Erythroblast (primary cell): ENCODE data around the gene SERPINA5.

Source experiments
- GATA1 ChIP-seq: IDR thresholded peaks from 2 replicates; pipeline ENCODE4 v1.6.1; 2011; ENCODE audit warnings: low read depth, mild to moderate bottlenecking, control low read depth, low read length, moderate library complexity
- POLR2A ChIP-seq: IDR thresholded peaks from 2 replicates; pipeline ENCODE4 v1.6.1; 2011; ENCODE audit warnings: mild to moderate bottlenecking, low read length

GRCh38 chr14:94570002-94570400 lies 11.2 kb upstream of the SERPINA5 start:
- TF ChIP-seq POLR2A (no peak), GATA1 (no peak)
